RCC 7860 (cell line): Measurements from ENCODE around the gene FHL5.
"Not testable (repeated sequence)": the region's sequence is repeated elsewhere in the genome, so short reads cannot be mapped to it uniquely, and the experiment has no call there.

ENCODE experiments used
- DNase-seq: peaks from one replicate; pipeline ENCODE4 v3.0.0-alpha.2; 2015; ENCODE audit warnings: low spot score
- FAIRE-seq: peaks from 2 replicates; lab custom pipeline; 2012; peaks lifted over from hg19 to GRCh38; lab: Jason Lieb, UNC

The FHL5 gene

GRCh38 chr6:96562886-96563285, at the start of gene FHL5:
Gene FHL5 (plus strand): TSS chr6:96563128. CDS start chr6:96603614, 40,486 bp downstream.
- no peak for FAIRE-seq
- no peak for DNase-seq

GRCh38 chr6:96520171-96521115, 42.5 kb upstream of the FHL5 start:
- FAIRE-seq (no peak), DNase-seq (peak; percentile 47)

GRCh38 chr6:96521306-96521643, 41.7 kb upstream of the FHL5 start:
- DNase-seq (no peak), FAIRE-seq (no peak)

GRCh38 chr6:96521644-96522464, 41.1 kb upstream of the FHL5 start, which contains the start of gene UFL1:
Gene UFL1 (plus strand): TSS chr6:96521806. CDS start chr6:96521874, 68 bp downstream.
- DNase-seq, result peak; percentile 84
- FAIRE-seq, result peak; percentile 46

- no peak for DNase-seq
- FAIRE-seq, result peak; percentile 43
Observed at GRCh38 chr6:96522465-96523009, 40.4 kb upstream of the FHL5 start.

- FAIRE-seq (no peak), DNase-seq (no peak)
Observed at GRCh38 chr6:96528193-96528592, 34.7 kb upstream of the FHL5 start.

GRCh38 chr6:96532399-96532798, 30.5 kb upstream of the FHL5 start:
- FAIRE-seq (no peak), DNase-seq (no peak)

- DNase-seq (no peak), FAIRE-seq (no peak)
Observed at GRCh38 chr6:96537726-96538125, 25.2 kb upstream of the FHL5 start.

GRCh38 chr6:96542702-96543101, 20.2 kb upstream of the FHL5 start:
- DNase-seq, result no peak
- no peak for FAIRE-seq

- no peak for FAIRE-seq
Observed at GRCh38 chr6:96545882-96546281, 17.0 kb upstream of the FHL5 start.

GRCh38 chr6:96547654-96548053, 15.3 kb upstream of the FHL5 start:
- DNase-seq (no peak), FAIRE-seq (no peak)

More at GRCh38 chr6:96545882-96546281, 17.0 kb upstream of the FHL5 start:
- no peak for DNase-seq

GRCh38 chr6:96554558-96554957, 8.4 kb upstream of the FHL5 start:
- no peak for DNase-seq
- FAIRE-seq, result peak; percentile 67

- DNase-seq, FAIRE-seq: not testable (repeated sequence)
Observed at GRCh38 chr6:96559740-96560139, 3.2 kb upstream of the FHL5 start.

- FAIRE-seq, result no peak
- no peak for DNase-seq
Observed at GRCh38 chr6:96563853-96564252, 925 bp downstream of the FHL5 start.

- FAIRE-seq, result no peak
- no peak for DNase-seq
Observed at GRCh38 chr6:96570053-96570452, 7.1 kb downstream of the FHL5 start.

- FAIRE-seq (no peak), DNase-seq (no peak)
Observed at GRCh38 chr6:96571551-96571950, 8.6 kb downstream of the FHL5 start.

GRCh38 chr6:96575359-96575758, 12.4 kb downstream of the FHL5 start:
- DNase-seq, result no peak

GRCh38 chr6:96576221-96576620, 13.3 kb downstream of the FHL5 start:
- no peak for DNase-seq
- no peak for FAIRE-seq

More at GRCh38 chr6:96575359-96575758, 12.4 kb downstream of the FHL5 start:
- FAIRE-seq, result no peak

GRCh38 chr6:96582021-96582420, 19.1 kb downstream of the FHL5 start:
- no peak for FAIRE-seq

GRCh38 chr6:96582436-96582835, 19.5 kb downstream of the FHL5 start:
- no peak for FAIRE-seq
- no peak for DNase-seq

More at GRCh38 chr6:96582021-96582420, 19.1 kb downstream of the FHL5 start:
- DNase-seq, result no peak

- no peak for DNase-seq
- no peak for FAIRE-seq
Observed at GRCh38 chr6:96604420-96604819, 41.5 kb downstream of the FHL5 start.
